HUES64 (cell line): Measurements from ENCODE around the gene TARBP1.
"Not testable (repeated sequence)": the region's sequence is repeated elsewhere in the genome, so short reads cannot be mapped to it uniquely, and the experiment has no call there.

ENCODE experiments used
- H3K27ac ChIP-seq: 2 replicates; pipeline ENCODE4 v1.7.0; 2013; ENCODE audit warnings: low read depth, low read length, inconsistent platforms
- H3K27me3 ChIP-seq: 2 replicates; pipeline ENCODE4 v1.6.1; 2013; ENCODE audit warnings: mild to moderate bottlenecking, low read length; ENCODE audit not compliant: insufficient read depth
- H3K36me3 ChIP-seq: 2 replicates; pipeline ENCODE4 v1.6.1; 2013; ENCODE audit warnings: mild to moderate bottlenecking, low read length; ENCODE audit not compliant: insufficient read depth
- H3K4me1 ChIP-seq: 2 replicates; pipeline ENCODE4 v1.6.1; 2013; ENCODE audit warnings: mild to moderate bottlenecking, low read length, moderate library complexity; ENCODE audit not compliant: insufficient read depth
- H3K4me3 ChIP-seq: 2 replicates; pipeline ENCODE4 v1.5.1; 2013; ENCODE audit warnings: mild to moderate bottlenecking, low read length, moderate library complexity
- H3K9ac ChIP-seq: 2 replicates; pipeline ENCODE4 v1.6.1; 2013; ENCODE audit warnings: mild to moderate bottlenecking, low read depth, low read length
- H3K9me3 ChIP-seq: 2 replicates; pipeline ENCODE4 v1.6.1; 2013; ENCODE audit warnings: low read depth, low read length; ENCODE audit not compliant: insufficient read depth
- WGBS: fragments of 150-250, 120-280 bp; methylation state at CpG from one replicate; pipeline ENCODE4 v1.1.7; 2013; ENCODE audit warnings: missing lambda C conversion rate; 5-methylcytosine and 5-hydroxymethylcytosine counted together

The TARBP1 gene

DNA sequence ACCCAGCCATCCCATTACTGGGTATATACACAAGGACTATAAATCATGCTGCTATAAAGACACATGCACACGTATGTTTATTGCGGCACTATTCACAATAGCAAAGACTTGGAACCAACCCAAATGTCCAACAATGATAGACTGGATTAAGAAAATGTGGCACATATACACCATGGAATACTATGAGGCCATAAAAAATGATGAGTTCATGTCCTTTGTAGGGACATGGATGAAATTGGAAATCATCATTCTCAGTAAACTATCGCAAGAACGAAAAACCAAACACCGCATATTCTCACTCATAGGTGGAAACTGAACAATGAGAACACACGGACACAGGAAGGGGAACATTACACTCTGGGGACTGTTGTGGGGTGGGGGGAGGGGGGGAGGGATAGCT lies 79.5 kb downstream of the TARBP1 start:
- H3K36me3 ChIP-seq: peaks cover 25% of the 10 kb centered on the region
- not testable (repeated sequence) for H3K27me3 ChIP-seq, H3K4me3 ChIP-seq, H3K9ac ChIP-seq, H3K4me1 ChIP-seq, H3K9me3 ChIP-seq, H3K27ac ChIP-seq
- whole genome bisulfite sequencing: no CpG with 5 or more reads among the region's 6 CpGs

DNA sequence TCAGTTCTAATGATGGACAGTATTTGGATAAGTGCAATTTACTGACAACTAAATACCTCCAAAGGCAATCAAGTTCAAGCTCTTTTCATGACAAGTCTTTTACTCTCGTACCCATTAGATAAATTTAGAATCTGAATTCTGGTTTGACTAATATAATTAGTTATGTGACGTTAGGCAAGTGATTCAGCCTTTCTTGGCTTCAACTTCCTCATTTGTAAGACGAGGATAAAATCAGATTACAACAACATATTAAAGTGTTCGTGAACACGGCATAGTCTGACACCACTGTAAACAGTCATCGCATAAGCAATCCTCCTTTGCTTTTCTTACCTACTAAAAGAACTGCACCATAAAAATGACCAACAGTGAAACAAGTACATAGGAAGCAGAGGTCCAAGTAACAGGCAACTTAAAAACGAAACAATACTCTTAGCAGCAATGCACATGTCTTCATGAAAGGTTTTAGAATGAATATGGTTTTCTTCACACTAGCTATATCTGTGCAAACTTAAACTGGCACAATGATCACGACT lies 80.1 kb downstream of the TARBP1 start:
- H3K9ac ChIP-seq: no peak overlapping the region
- no peaks in the 10 kb centered on the region for H3K4me1 ChIP-seq
- no peak overlapping the region for H3K27ac ChIP-seq
- peaks cover 28% of the 10 kb centered on the region for H3K36me3 ChIP-seq
- 81% methylated on average over 7 of the region's 8 CpGs for WGBS
- H3K27me3 ChIP-seq: no peaks in the 10 kb centered on the region
- no peaks in the 10 kb centered on the region for H3K9me3 ChIP-seq
- H3K4me3 ChIP-seq: no peak overlapping the region

DNA sequence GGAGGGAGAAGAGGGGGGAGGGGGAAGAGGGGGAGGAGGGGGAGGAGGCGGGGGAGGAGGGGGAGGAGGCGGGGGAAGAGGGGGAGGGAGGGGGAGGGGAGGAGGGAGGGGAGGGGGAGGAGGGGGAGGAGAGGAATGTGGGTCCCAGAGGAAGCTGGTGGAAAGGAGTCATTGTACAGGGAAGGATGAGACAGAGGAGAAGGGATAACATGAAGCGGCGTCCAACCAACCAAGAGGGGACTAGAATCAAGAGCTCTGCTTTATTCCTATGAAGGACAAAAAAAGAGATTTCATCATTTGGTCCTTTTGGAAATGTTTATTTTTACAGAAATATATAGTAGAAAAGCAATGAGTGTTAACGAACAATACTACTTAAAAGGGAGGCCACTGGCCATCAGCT lies 81.2 kb downstream of the TARBP1 start:
- H3K9ac ChIP-seq: no peak overlapping the region
- H3K36me3 ChIP-seq: peaks cover 36% of the 10 kb centered on the region
- no peaks in the 10 kb centered on the region for H3K4me1 ChIP-seq
- H3K9me3 ChIP-seq: no peaks in the 10 kb centered on the region
- no peak overlapping the region for H3K4me3 ChIP-seq
- WGBS: 98% methylated on average over 2 of the region's 5 CpGs
- no peaks in the 10 kb centered on the region for H3K27me3 ChIP-seq
- no peak overlapping the region for H3K27ac ChIP-seq

DNA sequence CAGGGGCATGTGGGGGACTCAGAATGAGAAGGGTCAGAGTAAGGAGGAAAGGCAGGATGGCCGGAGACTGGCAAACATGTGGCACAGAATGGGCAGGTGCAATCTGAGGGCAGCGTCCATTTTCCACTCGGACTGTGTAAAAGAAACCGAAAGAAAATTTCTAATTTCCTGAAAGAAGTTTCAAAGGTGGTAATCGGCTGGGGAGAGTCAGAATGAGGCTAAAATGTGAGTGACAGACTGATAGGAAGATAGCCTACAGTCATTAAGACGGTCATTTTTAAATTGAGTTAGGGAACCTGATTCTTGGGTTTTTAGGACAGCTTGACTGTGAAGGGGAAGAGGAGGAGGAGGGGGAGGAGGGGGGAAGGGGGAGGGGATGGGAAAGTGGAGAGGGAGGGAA lies 82.1 kb downstream of the TARBP1 start:
- no peaks in the 10 kb centered on the region for H3K27me3 ChIP-seq
- 95% methylated on average over 6 of the region's 6 CpGs for WGBS
- H3K9ac ChIP-seq: no peak overlapping the region
- no peaks in the 10 kb centered on the region for H3K9me3 ChIP-seq
- H3K36me3 ChIP-seq: peaks cover 42% of the 10 kb centered on the region
- no peaks in the 10 kb centered on the region for H3K4me1 ChIP-seq
- no peak overlapping the region for H3K27ac ChIP-seq
- no peak overlapping the region for H3K4me3 ChIP-seq

DNA sequence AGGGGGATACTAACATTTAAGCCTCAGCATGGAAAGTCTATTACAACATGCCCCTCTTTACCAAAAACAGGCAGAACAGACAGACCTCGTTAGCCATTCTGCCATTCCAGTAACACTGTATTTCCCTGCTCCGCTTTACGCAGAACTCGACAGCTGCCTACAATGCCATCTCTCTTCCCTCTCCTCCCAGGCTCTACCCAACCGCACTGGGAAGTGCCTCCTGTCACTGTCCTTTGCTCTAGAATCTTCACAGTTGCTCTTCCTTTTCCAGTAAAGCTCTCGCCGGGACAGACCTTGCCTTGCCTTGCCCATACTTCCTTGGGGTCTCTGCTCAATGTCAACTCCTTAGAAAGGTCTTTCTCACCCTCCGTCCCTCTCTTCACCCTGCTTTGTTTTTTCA lies 82.9 kb downstream of the TARBP1 start:
- Histone ChIP-seq H3K36me3 (peaks cover 48% of the 10 kb centered on the region), H3K9ac (no peak overlapping the region; the same call in 1 of the 2 replicates), H3K4me1 (no peaks in the 10 kb centered on the region), H3K4me3 (no peak overlapping the region), H3K27ac (no peak overlapping the region), H3K9me3 (no peaks in the 10 kb centered on the region), H3K27me3 (no peaks in the 10 kb centered on the region)
- 93% methylated on average over 8 of the region's 8 CpGs for WGBS

DNA sequence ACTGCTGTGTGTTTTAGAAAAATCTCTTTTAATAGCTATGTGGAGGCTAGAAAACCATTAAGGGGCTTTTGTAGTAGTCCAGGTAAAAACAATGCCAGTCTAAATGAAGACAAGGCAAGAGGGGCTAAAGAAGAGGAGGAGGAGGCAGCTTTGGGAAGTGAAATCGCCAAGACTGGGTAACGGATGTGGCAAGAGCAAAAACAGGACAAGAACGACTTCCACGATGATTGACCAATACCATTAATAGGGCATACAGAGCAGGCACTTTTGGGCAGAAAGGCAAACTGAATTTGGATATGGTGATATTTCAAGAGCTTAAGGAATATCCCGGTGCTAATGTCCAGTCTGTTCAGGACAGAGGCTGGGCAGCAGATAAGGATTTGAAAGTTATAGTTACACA lies 83.7 kb downstream of the TARBP1 start:
- H3K4me3 ChIP-seq: no peak overlapping the region
- 94% methylated on average over 5 of the region's 5 CpGs for WGBS
- peaks cover 44% of the 10 kb centered on the region for H3K36me3 ChIP-seq
- H3K4me1 ChIP-seq: no peaks in the 10 kb centered on the region
- H3K27ac ChIP-seq: no peak overlapping the region
- H3K9ac ChIP-seq: no peak overlapping the region
- no peaks in the 10 kb centered on the region for H3K27me3 ChIP-seq
- no peaks in the 10 kb centered on the region for H3K9me3 ChIP-seq

DNA sequence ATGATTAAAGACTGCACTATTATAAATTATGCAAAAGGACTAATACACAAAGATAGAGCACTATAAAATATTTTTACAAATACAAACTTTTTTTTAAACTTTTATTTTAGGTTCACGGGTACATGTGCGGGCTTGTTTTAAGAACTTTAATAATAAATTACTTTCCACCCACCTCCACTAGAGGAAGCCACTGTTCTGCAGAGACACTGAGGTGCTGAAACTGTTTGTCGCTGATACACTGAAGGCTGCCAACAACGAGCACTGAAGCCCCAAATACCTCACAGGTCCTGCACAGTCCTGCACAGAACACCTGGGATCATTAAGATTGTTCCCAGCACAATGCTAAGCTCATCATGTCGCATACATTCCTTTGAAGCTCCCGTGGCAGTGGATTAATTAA lies 85.8 kb downstream of the TARBP1 start:
- 97% methylated on average over 6 of the region's 6 CpGs for WGBS
- H3K9me3 ChIP-seq: no peaks in the 10 kb centered on the region

DNA sequence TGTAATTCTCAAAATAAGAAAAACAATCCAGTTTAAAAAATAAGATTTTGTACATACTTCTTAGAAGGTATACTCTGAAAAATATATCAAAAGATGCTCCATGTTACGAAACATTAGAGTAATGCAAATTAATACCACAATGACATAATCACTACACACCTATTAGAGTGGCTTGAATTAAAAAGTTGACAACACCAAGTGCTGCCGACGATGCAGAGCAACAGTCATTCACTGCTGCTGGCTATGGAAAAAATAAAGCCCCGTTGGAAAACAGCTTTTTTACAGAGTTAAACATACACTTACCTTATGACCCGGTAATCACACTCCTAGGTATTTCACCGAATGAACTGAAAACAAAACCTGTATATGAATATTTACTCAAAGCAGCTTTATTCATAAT lies 90.9 kb downstream of the TARBP1 start:
- WGBS: 86% methylated on average over 6 of the region's 6 CpGs

More for the DNA sequence above, 85.8 kb downstream of the TARBP1 start:
- H3K27me3 ChIP-seq: no peaks in the 10 kb centered on the region
- H3K36me3 ChIP-seq: peaks cover 39% of the 10 kb centered on the region
- H3K9ac ChIP-seq: no peak overlapping the region
- H3K27ac ChIP-seq: no peak overlapping the region
- no peaks in the 10 kb centered on the region for H3K4me1 ChIP-seq
- no peak overlapping the region for H3K4me3 ChIP-seq

DNA sequence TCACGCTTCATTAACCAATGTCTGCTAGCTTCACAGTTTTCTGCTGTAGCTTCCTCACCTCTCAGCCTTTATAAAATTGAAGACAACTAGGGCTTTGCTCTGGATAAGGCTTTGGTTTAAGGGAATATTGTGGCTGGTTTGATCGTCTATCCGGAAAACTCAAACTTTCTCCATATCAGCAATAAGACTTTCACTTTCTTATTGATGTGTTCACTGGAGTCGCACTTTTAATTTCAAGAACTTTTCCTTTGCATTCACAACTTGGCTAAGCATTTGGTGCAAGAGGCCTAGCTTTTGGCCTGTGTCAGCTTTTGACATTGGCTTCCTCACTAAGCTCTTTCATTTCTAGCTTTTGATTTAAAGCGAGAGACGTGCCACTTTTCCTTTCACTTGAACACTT lies 92.9 kb downstream of the TARBP1 start:
- 98% methylated on average over 6 of the region's 6 CpGs for WGBS
- no peak overlapping the region for H3K4me3 ChIP-seq
- H3K27me3 ChIP-seq: no peaks in the 10 kb centered on the region

More for the DNA sequence above, 90.9 kb downstream of the TARBP1 start:
- Histone ChIP-seq H3K4me1 (no peaks in the 10 kb centered on the region), H3K4me3 (no peak overlapping the region), H3K27me3 (no peaks in the 10 kb centered on the region), H3K27ac (no peak overlapping the region), H3K9ac (no peak overlapping the region), H3K36me3 (peaks cover 41% of the 10 kb centered on the region), H3K9me3 (no peaks in the 10 kb centered on the region)

DNA sequence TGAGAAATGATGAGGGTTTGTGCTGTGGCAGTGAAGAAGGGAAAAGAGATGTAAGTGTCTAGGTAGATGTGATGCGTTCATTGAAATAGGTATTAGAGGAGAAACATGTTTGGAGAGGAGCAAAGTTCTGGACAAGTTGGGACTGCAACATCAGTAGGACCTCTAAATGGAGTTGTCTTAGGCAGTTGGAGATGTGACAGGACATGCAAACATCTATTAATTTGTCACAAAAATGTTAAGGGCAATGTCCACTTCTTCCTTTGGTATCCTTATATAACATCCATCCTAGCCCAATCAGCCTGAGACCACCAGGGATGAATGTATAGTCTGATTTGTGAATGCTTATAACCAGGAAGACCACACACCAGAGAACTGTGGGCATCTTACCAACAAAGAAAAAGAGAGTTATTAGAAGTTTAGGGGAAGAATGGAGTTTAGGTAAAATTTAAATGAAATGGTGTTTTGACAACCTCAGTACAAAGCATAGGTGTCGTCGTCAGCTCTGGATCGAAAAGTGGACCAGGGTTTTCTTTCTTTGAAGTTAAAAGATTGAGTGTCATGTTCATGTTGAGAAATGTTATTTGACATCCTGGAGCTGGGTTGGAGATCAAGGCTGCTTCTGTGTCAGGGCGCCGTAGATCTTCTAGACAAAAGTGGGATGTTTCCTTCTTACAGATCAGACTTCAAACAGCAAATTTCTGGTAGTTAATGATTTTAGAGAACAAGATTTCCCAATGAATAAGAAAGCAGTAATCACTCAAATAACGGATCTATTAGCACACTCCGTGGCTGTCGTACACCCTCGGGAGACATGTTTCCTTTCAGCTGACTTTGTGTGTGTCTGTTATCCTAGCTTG lies 97.1 kb downstream of the TARBP1 start:
- H3K36me3 ChIP-seq: peaks cover 58% of the 10 kb centered on the region
- 97% methylated on average over 10 of the region's 10 CpGs for WGBS
- no peak overlapping the region for H3K9ac ChIP-seq
- H3K9me3 ChIP-seq: no peaks in the 10 kb centered on the region
- H3K4me1 ChIP-seq: no peaks in the 10 kb centered on the region
- H3K4me3 ChIP-seq: no peak overlapping the region
- H3K27ac ChIP-seq: no peak overlapping the region
- no peaks in the 10 kb centered on the region for H3K27me3 ChIP-seq

More for the DNA sequence above, 92.9 kb downstream of the TARBP1 start:
- Histone ChIP-seq H3K27ac (no peak overlapping the region), H3K9me3 (no peaks in the 10 kb centered on the region), H3K4me1 (no peaks in the 10 kb centered on the region), H3K36me3 (peaks cover 24% of the 10 kb centered on the region), H3K9ac (no peak overlapping the region)

DNA sequence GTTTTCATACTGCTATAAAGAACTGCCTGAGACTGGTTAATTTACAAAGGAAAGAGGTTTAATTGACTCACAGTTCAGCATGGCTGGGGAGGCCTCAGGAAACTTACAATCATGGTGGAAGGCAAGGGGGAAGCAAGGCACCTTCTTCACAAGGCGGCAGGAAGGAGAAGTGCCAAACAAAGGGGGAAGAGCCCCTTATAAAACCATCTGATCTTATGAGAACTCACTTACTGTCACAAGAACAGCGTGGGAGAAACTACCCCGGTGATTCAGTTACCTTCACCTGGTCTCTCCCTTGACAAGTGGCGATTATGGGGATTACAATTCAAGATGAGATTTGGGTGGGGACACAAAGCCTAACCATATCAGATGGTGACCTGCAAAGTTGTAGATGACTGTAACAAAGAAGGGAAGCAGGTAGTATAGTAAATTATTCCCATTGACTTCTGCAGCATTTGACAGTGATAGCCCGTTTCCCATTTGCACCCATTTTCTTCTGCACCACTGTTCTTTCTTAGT lies 99.3 kb downstream of the TARBP1 start:
- not testable (repeated sequence) for H3K4me3 ChIP-seq, H3K27me3 ChIP-seq, H3K9me3 ChIP-seq, H3K4me1 ChIP-seq, H3K27ac ChIP-seq, H3K9ac ChIP-seq
- WGBS: 98% methylated on average over 5 of the region's 5 CpGs
- peaks cover 67% of the 10 kb centered on the region for H3K36me3 ChIP-seq
